NCI-H1694 (cell line): Measurements from ENCODE around the gene MALSU1.

ENCODE experiments used
- DNase-seq: peaks from one replicate; lab custom pipeline; 2025; lab: John Stamatoyannopoulos, UW

The MALSU1 gene

DNA sequence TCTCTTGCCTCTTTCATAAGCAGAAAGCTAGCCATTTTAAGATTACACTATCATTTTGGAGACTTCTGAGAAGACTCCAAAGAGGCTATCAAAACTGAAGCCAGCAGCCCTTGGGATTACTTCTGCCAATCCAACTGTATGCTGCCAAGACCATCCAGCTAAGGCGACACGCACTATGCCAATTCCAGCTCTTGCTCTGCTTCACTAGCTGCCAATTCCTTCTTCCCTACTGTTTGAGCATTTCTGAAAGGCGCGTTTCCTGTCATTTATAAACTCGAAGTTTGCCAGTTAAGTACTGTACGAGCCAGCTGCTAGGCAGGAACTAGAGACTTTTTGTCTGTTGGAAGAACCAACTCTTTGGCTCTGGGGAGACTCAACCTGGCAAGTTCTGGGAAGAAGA is 36.5 kb downstream of the MALSU1 start:
- DNase-seq: no peak

DNA sequence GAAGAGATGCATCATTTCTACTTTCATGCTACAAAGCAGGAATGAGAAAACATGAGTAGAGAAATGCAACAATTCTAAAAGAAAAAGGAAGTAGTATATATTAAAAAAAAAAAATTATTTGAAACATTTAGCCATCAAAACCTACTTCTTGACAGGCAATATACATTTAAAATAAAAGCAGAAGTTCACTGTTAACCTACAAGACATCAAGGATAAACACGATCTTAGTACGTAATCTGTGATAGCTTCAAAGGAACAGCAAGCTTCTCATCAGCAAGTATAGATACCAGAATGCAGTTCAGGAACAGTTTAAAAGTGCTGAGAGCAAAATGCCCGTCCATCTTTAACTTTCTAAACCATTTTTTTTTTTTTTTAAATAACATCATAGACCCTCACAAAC is 36.9 kb downstream of the MALSU1 start:
- DNase-seq: no peak

DNA sequence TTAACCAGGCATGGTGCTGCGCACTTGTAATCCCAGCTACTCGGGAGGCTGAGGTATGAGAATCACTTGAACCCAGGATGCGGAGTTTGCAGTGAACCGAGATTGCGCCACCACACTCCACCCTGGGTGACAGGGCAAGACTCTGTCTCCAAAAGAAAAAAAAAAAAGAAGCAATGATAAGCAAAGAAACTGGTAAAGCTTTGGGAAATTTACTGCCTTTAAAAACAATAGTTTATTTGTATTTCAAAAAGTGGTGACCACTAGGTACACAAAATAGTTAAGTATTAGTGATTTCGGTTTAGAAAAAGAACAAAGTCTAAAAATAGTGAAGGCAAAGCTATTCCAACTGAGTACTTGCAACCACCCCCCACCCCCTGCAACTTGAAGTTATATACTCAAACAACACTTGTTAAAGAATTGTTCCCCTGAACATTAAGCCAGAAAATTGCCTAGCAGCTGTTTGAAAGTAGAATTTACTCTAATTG is 37.7 kb downstream of the MALSU1 start:
- no peak for DNase-seq

DNA sequence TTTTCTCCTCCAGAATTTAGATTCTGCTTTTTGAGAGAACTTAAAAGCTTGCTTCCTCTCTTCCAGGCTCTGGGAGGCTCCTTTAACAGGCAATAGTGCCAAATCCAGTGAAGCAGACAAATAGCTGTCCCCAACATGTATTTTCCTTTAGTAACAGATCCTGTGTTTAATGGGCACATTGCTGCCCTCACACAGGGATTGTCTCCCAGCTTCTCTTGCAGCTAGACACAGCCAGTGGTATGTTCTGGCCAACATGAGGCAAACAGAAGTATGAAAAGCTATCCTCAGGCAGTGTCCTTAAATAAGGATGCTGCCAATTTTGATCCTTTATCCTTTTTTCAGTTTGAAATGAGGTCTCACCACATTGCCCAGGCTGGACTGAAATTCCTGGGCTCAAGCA is 38.2 kb downstream of the MALSU1 start:
- DNase-seq: no peak

DNA sequence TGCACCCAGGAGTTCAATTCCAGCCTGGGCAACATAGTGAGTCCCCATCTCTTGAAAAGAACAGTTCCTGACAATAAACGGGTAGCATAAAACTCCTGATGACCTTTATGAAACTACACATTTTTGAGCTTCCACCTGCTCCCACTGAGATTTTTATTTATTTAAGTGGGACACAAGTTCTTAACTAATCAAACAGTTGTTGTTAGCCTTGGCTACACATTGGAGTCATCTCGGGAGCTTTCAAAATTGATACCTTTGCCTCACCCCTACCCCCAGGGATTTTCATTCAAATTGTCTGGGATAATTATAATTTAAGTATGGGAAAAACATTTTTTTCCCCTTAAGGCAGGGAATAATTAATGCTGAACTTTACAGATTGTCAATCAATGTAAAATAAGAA is 39.3 kb downstream of the MALSU1 start:
- no peak for DNase-seq

DNA sequence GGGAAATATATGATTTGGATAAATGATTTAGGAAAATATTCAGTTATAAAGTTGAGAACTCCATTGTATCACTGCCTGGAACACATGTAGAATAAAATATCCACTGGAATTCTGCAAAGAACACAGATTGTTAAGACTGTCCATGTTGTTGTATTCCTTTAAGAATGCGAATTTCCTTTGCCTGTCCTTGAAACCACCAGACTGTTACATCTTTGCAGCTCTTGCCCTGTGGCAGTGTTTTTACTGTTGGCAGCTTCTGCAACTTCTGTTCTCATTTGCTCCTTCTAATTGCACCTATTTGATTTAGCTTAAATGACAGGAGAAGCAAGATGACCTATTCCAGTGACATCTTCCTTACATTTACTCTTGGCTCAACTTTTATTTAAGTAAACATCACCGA is 39.7 kb downstream of the MALSU1 start:
- no peak for DNase-seq

DNA sequence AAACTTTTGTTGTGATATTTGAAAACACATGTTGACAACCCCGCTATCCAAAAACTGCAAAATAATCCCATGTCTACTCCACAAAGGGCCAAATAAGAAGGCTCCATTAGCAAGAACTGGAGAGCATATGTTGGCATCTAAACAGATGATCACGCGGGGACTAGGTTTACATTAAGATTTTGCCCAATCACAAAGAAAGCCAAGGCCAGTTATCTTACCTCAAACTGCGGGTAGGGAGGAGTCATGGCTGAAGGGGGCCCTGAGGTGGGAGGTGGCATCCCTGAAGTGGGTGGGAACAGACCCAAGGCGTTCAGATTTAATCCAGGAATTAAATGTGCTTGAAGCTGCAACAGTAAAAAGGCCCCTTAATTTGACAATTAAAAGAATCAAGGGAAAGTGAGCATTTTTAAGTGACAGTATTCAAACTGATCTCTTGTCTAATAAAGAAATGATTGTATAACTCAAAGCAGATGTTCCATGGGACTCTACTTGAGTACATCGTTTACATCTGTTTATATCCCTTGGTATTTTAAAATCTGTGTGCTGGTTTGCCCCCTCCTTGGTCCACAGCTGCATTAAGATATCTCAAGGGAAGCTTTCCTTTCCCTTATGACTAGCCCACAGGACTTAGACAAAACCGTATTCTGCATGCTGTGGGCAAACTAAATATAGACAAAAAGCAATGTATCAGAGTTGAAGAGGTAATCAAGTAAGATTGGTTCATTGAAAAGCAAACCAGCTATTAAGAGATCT is 42.9 kb downstream of the MALSU1 start:
- DNase-seq: no peak

DNA sequence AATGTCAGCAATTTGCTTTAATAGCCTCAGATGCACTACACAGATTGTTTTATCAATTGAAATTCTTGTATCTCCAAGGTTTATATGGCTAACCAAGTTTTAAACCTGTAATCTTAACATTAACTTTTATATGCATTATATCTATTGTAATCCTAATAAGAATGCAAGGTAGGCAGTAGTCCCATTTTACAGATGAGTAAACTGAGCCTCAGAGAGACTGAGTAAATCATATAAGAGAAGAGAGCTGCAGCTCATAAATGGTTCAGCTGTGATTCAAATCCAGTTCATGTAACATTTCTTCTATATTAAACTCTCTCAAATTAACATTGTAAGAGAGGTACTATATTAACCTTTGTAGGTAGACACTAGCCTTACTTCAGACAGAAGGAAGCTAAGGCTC is 44.0 kb downstream of the MALSU1 start:
- no peak for DNase-seq

DNA sequence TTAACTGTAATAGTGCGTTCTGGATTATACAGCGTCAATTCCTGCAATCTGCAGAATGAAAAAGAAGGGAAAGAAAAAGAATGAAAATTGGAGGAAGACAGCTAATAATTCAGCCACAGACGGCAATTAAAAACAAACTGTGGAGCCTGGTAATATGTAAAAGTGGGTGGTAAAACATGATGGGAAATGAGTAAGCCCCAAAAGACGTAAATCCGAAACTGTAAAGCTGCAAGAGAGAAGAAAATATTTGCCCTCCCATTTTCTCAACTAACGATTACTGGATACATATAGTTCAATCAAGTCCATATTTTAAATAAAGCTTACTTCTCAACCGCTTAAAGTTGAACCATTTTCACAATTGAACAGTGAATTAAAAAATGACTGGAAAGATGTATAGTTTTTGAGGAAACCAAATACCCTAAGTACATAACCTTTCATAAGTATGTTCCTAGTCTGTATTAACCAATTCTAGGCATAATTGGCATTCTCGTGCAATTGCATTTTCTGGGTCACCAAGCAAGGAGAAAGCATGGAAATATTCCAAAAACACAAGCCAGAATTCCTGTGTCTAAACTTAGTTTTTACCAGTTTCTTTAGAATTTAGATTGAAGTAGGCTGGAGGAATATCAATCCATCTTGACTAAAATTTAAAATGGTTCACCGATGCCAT is 44.8 kb downstream of the MALSU1 start:
- no peak for DNase-seq

DNA sequence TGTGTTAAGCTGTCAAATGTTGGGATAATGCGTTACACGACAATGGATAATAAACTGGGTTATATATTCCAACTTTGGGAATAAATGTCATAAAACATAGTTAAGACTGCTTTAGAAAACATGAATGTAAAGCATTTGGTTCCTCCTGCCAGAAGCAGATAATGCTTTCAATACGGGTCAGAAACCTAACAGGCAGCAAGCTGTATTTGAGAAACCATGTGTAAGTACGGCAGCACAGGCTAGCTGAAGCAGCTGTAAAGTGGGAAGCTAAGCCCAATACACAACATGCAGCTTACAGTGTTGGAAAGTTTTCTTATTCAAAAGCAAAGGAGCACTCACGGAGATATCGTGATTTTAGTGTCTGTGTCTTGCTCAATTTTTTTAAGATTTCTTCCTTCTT is 46.5 kb downstream of the MALSU1 start:
- no peak for DNase-seq

DNA sequence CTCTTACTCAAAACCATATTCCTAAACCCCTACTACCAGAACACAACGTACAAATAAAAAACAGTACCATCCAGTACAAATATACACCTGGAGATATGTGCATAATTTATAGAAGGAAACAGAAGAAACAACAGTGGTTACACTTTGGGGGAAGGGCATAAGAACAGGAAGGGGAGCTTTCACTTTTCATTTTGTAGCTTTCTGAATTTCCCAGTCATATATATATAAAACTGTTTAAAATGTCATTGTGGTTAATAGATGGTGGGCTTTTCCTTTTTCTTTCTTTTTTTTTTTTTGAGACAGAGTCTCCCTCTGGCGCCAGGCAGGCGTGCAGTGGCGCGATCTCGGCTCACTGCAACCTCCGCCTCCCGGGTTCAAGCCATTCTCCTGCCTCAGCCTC is 47.2 kb downstream of the MALSU1 start:
- no peak for DNase-seq

DNA sequence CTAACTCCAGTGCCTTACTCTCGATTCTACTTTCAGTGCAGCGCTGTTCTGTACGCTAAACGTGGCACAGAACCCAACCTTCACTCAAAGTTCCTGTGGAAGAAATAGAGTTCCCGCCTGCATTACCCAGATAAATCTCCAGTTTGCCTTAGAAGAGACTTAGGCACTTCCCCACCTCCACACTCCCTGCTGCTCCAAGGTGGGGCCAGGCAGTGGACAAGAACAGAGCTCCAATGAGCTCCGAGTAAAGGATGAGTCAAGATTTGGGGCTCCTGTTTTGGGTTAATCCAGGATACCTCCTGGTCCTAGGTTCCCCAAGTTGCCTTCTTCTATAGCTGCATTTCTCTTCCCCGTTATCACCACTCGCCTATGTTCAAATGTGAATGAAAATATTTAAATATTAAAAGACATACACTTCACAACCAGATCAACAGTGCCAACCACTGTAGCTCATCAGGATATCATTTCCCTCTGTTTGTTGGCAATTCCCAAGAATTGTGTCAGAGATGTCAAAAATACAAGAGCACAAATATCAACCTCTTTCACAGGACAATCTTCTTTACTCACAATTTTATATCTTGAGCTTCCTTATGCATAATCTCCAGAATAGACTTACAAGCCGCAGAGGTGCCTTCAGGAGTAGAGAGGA is 48.0 kb downstream of the MALSU1 start:
- no peak for DNase-seq

DNA sequence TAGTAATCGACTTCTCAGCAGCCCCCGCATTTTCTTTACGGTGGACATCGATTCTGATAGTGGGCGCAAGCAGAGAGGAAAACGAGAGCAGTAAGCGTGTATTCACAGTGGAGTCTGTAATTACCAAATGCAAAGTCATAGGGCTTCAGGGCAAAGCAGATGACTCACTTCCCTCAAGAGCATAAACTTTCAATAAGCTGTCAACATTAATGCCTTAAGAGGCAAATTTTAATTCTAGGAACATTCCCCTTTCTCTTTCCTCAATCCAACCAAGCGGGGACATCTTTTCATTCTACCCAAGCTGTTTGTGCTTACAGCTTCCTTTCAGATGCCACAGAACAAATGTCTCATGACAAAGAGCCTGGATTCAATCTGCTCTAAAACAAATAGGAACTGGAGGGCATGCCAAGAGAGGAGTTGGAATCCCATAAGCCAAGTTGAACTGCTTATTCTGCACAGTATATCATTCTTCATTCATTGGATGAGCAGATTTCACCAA is 48.6 kb downstream of the MALSU1 start:
- no peak for DNase-seq

DNA sequence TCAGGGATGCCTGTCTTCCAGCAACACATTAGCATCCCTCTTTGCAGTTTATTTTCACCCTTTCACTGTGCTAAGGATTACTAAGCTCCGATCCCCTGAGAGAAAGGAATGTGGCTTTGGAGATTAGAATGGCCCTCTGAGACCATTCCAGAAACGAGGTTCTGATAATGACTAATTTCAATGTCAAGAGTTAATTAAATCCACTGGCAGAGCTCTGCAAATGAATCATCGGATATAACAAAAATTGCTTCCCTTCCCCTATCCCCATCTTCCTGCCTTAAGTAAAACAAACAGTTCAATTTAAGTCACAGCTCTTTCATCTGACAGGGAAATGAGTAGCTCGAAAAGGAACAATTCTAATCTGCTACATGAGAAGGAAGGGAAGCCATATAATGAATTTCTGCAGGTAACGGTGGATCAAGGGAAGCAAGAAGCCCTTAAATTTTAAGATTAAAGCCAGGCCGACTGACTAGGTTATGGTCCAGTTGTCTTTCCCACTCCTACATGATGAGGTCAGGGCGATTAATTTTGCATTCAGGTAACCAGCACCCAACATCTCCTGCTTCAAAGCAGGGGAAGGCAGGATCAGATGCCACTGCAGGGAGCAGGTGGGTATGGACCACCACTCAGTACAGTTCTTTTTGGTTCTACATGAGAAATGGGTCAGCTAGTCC is 50.5 kb downstream of the MALSU1 start:
- DNase-seq: no peak

DNA sequence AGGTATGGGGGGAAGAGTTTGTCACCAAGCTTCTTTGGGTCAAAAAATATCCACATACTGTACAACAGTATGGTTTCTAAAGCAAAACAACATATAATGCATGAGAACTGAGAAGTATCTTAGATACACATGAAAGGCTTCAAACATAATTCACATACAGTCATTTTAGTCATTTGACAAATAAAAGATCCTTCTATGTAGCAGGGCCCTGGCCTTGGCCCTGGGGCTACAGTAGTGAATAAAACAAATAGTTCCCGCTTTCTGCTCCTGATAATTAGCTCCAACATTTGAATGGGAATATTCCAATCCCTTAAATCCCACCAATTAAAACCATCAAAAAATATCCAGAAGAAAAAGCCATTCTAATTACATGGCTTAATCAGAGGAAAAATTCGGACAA is 51.3 kb downstream of the MALSU1 start:
- DNase-seq: no peak

DNA sequence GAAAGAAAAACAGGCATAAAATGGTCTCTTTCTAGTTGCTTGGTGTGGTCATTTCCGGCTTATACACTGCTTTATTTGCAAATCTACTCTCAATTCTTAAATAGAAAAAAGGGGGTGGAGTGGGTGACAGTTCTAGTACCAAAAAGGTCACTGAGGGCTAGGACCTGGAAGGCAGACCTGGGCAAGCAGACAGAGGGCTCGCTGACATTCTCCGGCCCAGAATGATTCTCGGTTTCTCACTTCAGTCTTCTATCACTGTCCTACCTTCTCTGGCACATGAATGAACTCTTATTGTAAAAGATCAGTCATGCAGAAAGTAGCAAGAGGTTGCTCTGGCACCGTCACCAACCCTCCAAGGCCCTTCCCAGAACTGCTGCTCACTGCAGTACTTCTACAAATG is 54.0 kb downstream of the MALSU1 start:
- no peak for DNase-seq

DNA sequence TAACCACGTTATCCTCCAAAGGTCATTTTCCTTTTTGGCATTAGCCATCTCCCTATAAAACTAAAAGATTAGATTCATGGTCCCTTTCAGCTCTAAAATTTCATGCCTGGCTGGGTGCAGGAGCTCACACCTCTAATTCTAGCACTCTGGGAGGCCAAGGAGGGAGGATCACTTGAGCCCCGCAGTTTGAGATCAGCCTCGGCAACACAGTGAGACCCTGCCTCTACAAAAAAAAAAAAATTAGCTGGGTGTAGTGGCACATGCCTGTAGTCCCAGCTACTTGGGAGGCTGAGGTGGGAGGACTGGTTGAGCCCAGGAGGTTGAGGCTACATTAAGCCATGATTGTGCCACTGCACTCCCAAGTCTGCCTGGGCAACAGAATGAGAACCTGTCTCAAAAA is 57.0 kb downstream of the MALSU1 start:
- DNase-seq: no peak

DNA sequence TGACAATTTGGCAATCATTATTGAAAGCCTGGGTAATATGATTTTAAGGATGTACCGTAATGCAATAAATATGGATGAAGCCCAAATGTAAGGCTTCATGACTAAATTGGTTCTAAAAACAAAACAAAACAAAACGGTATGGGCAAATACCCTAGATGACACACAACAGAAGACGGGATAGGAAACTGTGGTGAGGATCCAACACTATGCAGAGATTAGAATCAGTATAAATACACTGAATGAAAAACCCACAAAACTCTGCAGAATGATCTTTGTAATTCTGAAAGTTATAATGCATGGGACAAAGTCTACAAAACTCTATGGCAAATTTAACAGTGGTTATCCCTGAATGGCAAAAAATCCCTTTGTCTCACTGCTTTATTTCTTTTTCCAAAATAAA is 57.6 kb downstream of the MALSU1 start:
- no peak for DNase-seq

DNA sequence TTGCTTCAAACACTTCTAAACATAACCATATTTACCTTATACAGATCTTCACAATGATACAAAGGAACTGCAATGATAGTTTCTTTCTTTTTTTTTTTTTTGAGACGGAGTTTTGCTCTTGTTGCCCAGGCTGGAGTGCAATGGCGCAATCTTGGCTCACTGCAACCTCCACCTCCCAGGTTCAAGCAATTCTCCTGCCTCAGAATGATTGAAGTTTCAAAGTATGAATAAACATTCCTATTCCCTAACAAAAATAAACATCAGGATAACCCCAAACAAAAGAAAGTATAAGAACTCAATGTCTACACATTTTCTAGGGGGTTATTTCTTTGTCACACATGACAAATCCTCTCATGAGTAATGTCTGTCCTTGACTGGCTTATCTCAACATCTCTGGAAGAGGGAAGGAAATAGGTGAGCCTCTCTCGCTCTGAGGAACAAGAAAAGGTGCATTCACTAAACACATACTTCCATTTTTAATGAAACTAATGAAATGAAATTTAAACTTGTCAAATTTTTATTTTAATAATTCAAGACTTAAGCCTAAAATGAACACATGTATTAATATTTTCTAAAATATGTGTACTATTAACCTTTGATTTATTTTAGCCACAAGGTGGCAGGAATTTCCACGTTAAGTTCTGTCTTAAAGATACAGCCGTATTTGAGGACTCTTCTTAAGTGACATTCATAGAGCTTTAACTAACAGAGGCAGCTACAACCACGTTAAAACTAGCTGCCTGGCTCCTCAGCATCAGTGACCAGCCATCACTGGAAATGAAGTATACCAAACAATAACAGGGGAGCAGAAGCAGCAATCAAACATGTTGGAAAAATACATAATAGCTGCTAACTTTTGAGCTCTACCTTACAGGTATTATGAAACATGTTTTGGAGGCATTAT is 58.3 kb downstream of the MALSU1 start:
- DNase-seq: peak; percentile 25

DNA sequence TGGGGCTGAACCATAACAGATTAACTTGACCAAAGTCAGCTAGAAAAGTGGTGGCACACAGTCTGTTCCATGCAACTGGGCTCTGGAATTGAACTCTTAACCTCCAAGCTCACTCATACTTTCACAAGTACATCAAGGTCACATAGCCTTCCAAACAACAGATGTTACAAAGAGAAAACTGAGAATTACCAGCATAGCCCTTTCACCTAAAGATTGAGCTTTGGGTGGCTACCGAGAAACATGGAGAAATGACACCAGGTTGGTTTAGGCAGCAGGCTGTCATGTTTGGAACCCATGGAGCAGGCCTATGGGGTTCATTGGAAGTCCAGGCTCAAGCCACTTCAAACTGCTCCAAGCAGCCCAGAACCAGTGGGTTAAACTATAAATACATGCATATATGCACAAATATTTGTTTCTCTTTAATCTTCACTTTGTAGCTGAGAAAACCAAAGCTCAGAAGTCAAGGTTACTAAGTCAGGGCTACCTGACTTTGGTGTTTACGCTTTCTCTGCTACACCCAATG is 59.1 kb downstream of the MALSU1 start:
- no peak for DNase-seq
